Cardiac muscle cell (in vitro differentiated cells and primary cell): ENCODE measurements around the gene TGFBR3. TPM values are rescaled to one million over a fixed set of nuclear protein-coding genes. Genes with fewer than 3 reads are reported as not detected.

Experiments
- DNase-seq, 2 donors: peaks; one replicate each; pipeline versions ENCODE4 v3.0.0 to v3.0.0-alpha.2; 2010 to 2017; ENCODE audit warnings: low read depth in 1 of 2, low spot score in 1 of 2
- H3K27ac ChIP-seq: fragments of 200-600 bp; sonication (generic); 2 replicates; pipeline ENCODE4 v1.5.1; 2016
- H3K27me3 ChIP-seq: fragments of 200-600 bp; sonication (generic); 2 replicates; pipeline ENCODE4 v1.6.0; 2016; ENCODE audit warnings: control low read depth
- H3K36me3 ChIP-seq: fragments of 200-600 bp; sonication (generic); 2 replicates; pipeline ENCODE4 v1.5.1; 2016; ENCODE audit warnings: control low read depth
- H3K4me1 ChIP-seq: fragments of 200-600 bp; sonication (generic); 2 replicates; pipeline ENCODE4 v1.8.1; 2017; ENCODE audit warnings: low read depth, mild to moderate bottlenecking, mixed run types
- H3K4me3 ChIP-seq: fragments of 200-600 bp; sonication (generic); 2 replicates; pipeline ENCODE4 v1.5.1; 2016; ENCODE audit warnings: mild to moderate bottlenecking
- H3K9me3 ChIP-seq: fragments of 200-600 bp; sonication (generic); 2 replicates; pipeline ENCODE4 v1.5.1; 2017; ENCODE audit warnings: low read depth, mild to moderate bottlenecking, control low read depth
- polyA plus RNA-seq: library from polyadenylated mRNA; unstranded; fragments of >200 nt; fragmentation: Nextera tagmentation; extraction: Ambion mirVana; gene quantifications from 2 replicates; pipeline ENCODE4 v1.2.1, GENCODE V29; 2016
- total RNA-seq: library from RNA; depleted of rRNA; stranded (reverse); fragments of >200 nt; gene quantifications from 2 replicates; pipeline ENCODE4 v1.2.3, GENCODE V29; 2016
- TF ChIP-seq, protein P1 (sequence below): IDR thresholded peaks from 2 replicates; pipeline ENCODE4 v1.5.1; 2012; ENCODE audit warnings: low read depth, mild to moderate bottlenecking, low read length

TGFBR3 gene
- total and polyA plus RNA-seq, 2 experiments from 2014 or later = 10.3 to 11.8 TPM

GRCh38 chr1:91730801-91731732, 154.9 kb downstream of the TGFBR3 start:
- peak in 1 of 2 donors; percentile 87 for DNase-seq
- Histone ChIP-seq H3K9me3 (no peaks in the 10 kb centered on the region), H3K4me1 (no peaks in the 10 kb centered on the region), H3K4me3 (no peak overlapping the region), H3K27me3 (no peaks in the 10 kb centered on the region), H3K36me3 (no peaks in the 10 kb centered on the region), H3K27ac (no peak overlapping the region)
- TF ChIP-seq, protein P1, sequence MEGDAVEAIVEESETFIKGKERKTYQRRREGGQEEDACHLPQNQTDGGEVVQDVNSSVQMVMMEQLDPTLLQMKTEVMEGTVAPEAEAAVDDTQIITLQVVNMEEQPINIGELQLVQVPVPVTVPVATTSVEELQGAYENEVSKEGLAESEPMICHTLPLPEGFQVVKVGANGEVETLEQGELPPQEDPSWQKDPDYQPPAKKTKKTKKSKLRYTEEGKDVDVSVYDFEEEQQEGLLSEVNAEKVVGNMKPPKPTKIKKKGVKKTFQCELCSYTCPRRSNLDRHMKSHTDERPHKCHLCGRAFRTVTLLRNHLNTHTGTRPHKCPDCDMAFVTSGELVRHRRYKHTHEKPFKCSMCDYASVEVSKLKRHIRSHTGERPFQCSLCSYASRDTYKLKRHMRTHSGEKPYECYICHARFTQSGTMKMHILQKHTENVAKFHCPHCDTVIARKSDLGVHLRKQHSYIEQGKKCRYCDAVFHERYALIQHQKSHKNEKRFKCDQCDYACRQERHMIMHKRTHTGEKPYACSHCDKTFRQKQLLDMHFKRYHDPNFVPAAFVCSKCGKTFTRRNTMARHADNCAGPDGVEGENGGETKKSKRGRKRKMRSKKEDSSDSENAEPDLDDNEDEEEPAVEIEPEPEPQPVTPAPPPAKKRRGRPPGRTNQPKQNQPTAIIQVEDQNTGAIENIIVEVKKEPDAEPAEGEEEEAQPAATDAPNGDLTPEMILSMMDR = no peak

GRCh38 chr1:91729621-91730358, 156.2 kb downstream of the TGFBR3 start:
- Histone ChIP-seq H3K4me3 (no peak overlapping the region), H3K9me3 (no peaks in the 10 kb centered on the region), H3K27ac (no peak overlapping the region), H3K36me3 (no peaks in the 10 kb centered on the region), H3K4me1 (no peaks in the 10 kb centered on the region), H3K27me3 (no peaks in the 10 kb centered on the region)
- TF ChIP-seq, protein P1 = no peak
- no peak for DNase-seq

- Histone ChIP-seq H3K4me1 (no peaks in the 10 kb centered on the region), H3K36me3 (no peaks in the 10 kb centered on the region), H3K27ac (no peak overlapping the region), H3K27me3 (no peaks in the 10 kb centered on the region), H3K9me3 (no peaks in the 10 kb centered on the region), H3K4me3 (no peak overlapping the region)
- TF ChIP-seq, protein P1 = no peak
- peak in 1 of 2 donors; percentile 51 for DNase-seq
Observed at GRCh38 chr1:91727763-91728162, 158.2 kb downstream of the TGFBR3 start.

DNA sequence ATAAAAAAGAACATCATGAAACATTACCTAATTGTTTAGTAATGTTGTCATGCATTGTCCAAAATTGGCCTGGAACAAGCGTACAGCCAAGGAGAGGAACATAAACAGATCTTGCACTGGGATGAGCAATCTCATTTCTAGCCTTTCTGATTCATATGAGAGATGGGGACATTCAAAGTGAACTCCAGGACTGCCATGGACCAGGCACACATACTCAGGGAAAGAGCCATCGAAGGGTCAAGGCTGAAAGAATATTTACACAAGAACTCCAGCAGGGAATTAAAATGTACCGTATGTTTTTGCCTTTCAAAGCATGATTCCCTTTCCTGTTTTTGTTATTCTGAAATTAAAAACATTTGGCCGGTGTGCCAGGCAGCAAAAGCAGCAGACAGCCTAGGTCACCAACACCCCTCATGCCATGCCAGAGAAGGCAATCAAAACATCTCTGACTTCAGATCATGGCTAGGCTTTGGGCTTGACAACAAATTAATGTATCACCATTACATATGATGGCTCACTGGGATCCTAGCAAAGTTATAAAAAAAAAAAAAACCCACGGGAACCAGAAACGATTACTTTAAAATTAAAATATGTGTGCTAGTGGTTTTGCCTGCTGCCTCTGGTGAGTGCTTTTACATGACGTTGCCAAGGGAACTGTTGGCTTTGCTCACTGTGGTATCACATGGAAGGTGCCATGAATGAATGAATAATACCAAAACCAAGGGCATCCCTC, 159.8 kb downstream of the TGFBR3 start:
- no peak overlapping the region for H3K27ac ChIP-seq

DNA sequence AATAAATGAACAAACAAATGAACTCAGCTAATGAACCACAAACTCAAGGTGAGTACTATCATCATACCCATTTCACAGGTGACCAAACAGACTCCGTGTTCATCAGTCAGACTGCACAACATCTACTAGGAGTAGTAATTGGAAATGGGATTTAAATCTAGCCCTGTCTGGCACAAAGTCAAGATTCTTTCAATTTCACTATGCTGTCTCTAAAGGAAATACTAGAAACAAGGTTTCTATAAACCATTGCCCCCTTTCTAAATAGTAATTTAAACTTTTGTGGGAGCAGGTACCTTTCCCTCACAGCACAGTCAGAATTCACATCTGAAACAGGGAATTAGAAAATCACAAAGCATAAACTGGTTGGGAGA, 160.3 kb downstream of the TGFBR3 start:
- no peak for DNase-seq
- H3K27me3 ChIP-seq = no peaks in the 10 kb centered on the region
- H3K4me3 ChIP-seq = no peak overlapping the region
- H3K4me1 ChIP-seq = no peaks in the 10 kb centered on the region
- no peak overlapping the region for H3K27ac ChIP-seq
- H3K36me3 ChIP-seq = no peaks in the 10 kb centered on the region
- H3K9me3 ChIP-seq = no peaks in the 10 kb centered on the region
- TF ChIP-seq, protein P1 = no peak

More for the DNA sequence above, 159.8 kb downstream of the TGFBR3 start:
- Histone ChIP-seq H3K36me3 (no peaks in the 10 kb centered on the region), H3K4me3 (no peak overlapping the region), H3K27me3 (no peaks in the 10 kb centered on the region), H3K9me3 (no peaks in the 10 kb centered on the region), H3K4me1 (no peaks in the 10 kb centered on the region)
- peak in 1 of 2 donors; percentile 78 for DNase-seq
- TF ChIP-seq, protein P1 = no peak
